HG03039 (cell line): ENCODE results near the gene FHOD3.

Experiments
- ATAC-seq: cut with Tn5 transposase; IDR thresholded peaks from one replicate; pipeline ENCODE4 v1.9.1; 2021; ENCODE audit warnings: mild to moderate bottlenecking, moderate library complexity; ENCODE audit not compliant: unreplicated experiment

FHOD3 gene

GRCh38 chr18:36321658-36322407 lies 24.3 kb downstream of the FHOD3 start:
- no peak for ATAC-seq

DNA sequence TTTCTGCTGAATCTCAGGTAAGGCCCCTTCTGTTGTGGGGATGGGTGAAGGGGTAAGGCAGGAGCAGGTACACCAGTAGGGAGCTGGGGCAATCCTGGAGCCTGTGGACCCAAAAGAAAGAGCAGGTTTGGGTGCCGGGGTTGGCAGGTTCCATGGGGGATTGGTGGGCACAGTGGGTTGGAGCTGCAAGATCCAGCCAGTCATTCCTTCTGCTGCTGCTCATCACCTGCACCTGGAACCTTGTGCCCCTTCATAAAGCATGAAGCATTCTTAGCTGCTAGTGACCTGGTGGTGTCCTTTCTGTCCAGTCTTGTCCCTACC lies 24.9 kb downstream of the FHOD3 start:
- no peak for ATAC-seq

DNA sequence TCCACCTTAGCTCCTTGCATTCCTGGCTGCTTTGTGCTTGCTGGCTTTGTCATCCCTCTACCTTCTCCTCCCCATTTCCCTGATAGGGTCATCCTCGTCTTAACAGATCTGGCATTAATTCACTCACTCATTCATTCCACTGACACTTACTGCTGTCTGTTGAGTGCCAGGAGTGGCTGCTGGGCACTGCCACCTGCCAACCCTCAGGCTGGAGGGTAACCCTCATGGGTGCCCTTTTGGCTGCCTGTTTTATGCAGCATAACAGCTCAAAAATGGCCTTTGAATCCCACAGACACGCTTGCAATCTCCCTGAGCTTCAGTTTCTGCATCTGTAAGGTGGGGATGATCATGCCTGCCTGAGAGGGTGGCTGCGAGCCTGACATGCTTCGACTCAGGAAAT lies 25.2 kb downstream of the FHOD3 start:
- no peak for ATAC-seq

DNA sequence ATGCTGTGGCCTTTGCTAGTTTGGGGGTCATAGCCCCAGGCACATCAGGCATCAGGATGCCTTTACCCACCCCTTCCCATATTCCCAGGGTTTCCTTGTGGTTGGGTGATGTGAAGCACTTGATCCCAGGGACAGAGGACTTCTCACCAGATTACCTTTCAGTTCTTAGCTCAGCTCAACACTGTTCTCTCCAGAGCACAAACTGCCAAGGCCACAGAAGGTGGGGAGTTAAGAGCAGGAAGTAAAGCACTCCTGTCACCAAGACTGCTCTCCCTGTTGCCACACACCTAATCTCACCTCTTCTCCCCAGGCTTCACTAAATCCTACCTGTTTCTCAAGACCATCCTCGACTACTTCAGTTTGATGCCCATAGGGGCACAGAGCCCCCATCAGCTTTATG lies 25.9 kb downstream of the FHOD3 start:
- no peak for ATAC-seq

GRCh38 chr18:36325846-36326245 lies 28.3 kb downstream of the FHOD3 start:
- no peak for ATAC-seq

DNA sequence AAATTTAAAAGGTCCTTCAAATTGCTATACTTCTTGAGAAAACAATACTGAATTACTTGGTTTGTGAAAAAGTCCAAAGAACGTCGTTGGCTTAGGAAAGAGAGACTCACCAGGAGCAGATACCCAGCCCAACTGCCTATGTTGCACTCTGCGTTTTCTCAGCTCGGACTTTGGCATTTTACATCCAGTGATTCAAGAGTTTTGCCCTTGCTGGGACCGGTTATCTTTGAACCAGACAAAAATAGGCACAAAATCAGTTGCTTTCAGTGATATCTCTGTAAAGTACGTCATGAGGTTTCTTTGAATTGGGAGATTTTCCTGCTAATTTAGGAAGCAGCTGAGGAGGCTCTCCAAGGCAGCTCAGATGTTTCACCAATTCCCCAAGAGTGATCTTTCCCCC lies 29.3 kb downstream of the FHOD3 start:
- no peak for ATAC-seq

GRCh38 chr18:36327352-36328316 lies 30.1 kb downstream of the FHOD3 start:
- ATAC-seq, result no peak

DNA sequence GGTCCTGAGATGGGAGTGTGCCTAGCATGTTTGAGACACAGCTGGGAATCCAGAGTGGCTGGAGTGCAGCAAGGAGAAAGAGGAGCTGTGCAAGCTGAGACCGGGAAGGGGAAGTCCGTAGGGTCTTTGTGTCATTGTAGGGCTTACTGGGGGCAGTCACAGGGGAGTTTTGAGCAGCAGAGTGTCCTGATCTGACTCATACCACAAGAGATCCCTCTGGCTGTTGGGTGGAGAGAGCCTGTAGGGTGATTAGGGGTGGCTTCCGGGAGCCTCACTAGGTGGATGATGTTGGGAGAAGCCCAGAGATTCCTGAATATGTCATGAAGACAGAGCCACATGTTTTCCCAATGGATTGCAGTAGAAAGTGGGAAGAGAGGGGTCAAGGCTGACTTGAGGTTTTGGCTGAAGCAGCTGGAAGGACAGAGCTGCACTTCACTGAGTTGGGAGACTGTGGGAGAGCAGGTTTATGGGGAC lies 30.9 kb downstream of the FHOD3 start:
- ATAC-seq, result no peak

- ATAC-seq, result no peak
Observed at GRCh38 chr18:36328916-36329315, 31.4 kb downstream of the FHOD3 start.

DNA sequence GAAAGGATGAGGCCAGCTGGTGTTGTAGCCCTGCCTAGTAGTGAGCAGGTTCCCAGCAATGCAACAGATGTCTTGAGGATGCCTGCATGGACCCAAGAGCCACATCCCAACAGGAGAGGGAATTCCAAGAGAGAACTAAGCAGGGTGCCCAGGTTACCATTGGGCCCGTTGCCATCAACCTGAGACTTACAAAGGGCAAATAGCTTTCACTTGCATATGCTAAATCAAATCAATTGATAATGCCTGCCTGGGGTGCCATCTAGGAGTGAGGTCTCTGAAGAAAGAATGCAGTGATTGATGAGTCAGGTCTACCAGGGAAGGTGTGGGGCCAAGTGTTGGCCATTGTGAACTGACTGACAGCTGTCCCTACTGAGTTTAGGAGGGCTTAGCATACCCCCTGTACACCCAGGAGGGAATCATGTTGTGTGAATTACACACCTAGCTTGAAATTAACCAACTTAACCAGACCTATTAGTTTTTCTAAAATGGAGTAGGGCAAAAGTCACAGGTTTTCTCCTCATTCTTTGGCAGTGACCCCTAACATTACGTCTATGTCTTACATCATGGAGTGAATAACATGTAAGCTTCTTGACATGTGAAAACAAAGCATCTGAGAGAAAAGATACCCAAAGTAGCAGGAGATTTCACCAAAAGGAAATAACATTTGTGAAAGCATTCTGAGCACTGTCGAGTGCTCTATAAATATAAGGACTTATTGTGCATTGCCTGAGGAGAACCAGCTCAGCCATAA lies 32.3 kb downstream of the FHOD3 start:
- no peak for ATAC-seq

GRCh38 chr18:36330435-36331052 lies 33.0 kb downstream of the FHOD3 start:
- no peak for ATAC-seq

DNA sequence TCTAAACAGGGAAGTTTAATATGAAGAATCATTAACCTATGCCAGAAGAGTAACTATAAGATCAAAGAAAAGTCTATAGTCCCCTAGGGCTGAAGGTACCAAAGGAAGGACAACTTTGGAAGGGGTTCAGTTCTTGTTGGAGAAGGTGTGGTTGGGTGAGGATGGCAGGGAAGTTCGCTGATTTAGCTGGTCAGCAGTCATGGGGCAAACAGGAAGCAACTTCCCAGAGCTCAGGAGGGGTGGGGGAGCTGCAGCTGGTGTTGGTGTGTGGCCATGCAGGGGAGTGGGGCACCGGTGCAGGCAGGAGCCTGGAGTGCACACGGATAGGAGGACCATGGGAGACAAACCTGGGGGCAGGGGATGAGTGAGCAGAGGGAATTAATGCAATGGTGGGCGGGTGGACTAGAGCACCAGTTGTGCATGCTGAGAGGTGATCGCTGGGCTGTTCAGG lies 34.0 kb downstream of the FHOD3 start:
- ATAC-seq, result no peak

DNA sequence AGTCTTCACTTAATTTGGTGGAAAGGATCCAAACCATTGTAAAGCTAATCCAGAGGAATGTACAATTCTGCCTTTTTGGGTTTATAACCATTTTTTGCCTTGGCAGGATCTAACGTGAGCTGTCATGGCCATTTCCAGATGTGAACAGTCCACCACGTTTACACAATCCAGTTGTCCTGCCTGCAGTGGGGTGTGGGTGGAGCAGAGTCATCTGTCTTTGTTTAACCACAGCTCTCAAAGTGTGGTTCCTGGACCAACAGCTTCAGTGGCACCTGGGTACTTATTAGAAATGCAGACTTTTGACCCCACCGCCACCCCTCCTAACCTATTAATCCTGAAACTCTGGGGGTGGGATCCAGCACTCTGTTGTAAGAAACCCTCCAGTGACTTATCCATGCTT lies 35.9 kb downstream of the FHOD3 start:
- no peak for ATAC-seq

DNA sequence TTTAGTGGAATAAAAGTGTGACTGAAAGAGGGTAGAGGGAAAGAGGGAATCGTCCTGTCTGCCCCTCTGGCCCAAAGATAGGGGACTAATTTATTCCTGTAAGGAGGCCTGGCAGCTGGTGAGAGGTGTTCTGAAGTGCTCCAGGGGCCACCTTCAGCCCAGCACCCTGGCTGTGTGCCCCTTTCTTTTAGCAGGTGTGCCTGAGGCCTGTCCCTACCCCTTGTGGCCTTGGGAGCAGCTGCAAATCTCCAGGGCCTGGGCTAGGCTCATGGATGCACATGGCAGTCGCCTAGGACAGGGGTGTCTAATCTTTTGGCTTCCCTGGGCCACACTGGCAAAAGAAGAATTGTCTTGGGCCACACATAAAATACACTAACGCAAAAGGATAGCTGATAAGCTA lies 37.3 kb downstream of the FHOD3 start:
- no peak for ATAC-seq

DNA sequence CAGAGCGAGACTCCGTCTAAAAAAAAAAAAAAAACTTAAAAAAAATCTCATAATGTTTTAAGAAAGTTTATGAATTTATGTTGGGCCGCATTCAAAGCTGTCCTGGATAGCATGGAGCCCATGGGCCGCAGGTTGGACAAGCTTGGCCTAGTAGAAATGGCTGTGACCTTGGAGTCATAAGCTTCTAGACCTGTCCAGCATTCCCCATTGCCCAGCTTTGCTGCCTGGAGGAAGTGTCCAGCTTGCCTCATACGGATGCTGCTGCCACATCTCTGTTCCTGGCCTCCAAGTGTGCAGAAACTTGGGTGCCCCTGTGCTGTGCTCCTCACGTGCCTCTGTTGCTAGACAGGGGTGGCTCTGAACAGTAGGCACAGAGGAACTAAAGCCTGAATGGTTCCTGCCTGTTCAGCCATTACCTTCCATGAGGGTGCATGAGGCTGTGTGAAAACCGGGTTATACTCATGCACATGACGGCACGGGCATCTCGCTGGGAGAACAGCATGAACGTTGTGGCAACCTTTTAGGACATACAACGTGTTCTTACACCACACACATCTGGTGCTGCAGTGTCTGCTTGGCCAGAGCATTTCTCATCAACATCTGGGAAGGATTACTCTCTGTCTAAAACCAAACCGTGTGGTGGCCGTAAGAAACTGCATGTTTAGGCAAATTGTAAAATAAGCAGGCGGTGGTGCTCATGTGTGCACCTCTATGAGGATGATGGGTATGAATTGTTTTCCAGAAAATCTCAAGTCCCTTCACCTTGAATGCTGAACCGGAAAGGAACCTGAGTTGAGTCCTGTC lies 38.2 kb downstream of the FHOD3 start:
- no peak for ATAC-seq

- no peak for ATAC-seq
Observed at GRCh38 chr18:36337679-36338402, 40.3 kb downstream of the FHOD3 start.

DNA sequence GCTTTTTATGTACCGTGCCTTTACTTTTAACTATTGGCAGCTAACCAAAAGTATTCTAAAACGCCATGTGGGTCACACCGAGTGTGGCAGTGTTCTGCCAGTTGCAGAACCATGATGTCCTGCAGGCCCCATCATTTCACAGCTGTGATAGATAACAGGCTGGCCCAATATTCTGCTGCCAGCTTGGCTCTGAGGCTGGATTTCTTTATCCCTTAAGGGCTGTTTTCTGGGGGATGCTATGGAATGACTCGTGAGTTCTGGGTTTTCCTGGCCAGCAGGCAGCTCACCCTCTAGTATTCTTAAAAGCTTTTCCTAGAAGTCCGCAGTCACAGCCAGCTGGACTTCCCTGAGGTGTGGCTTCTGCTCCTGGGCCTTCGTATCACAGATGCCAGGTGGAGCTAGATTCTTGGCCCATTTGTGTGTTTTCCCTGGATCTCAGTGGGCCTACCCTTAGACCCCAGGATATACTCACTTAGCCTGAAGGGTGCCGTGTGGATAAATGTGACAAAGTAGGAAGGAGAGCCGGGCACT lies 41.0 kb downstream of the FHOD3 start:
- ATAC-seq, result no peak

- ATAC-seq, result no peak
Observed at GRCh38 chr18:36340246-36340645, 42.7 kb downstream of the FHOD3 start.

- no peak for ATAC-seq
Observed at GRCh38 chr18:36341944-36342343, 44.4 kb downstream of the FHOD3 start.
